ENCODE results near the gene KLK12. TPM values are rescaled to one million over a fixed set of nuclear protein-coding genes. Genes with fewer than 3 reads are reported as not detected.

Gene KLK12
- total RNA-seq, 1 experiment from 2014 or later: not detected

DNA sequence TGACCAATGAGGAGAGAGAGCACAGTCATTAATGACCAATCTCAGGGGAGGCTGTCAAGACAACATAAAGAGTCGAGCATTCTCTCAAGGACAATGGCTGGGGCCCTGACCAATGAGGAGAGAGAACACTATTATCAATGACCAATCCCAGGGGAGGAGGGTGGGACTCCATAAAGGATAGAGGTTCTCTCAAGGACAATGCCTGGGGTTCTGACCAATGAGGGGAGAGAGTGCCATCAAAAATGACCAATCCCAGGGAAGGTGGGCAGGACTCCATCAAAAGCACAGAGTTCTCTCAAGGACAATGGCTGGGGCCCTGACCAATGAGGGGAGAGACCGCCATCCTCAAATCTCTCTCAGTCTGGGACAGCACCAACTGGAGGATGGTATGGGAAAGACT, 5.1 kb downstream of the KLK12 start:
- Histone ChIP-seq H3K27ac (no peak overlapping the region), H3K4me3 (no peak overlapping the region), H3K4me1 (no peaks in the 10 kb centered on the region), H3K9me3 (replicated peaks) (no peaks in the 10 kb centered on the region), H3K27me3 (peaks cover 16% of the 10 kb centered on the region; the same call in 1 of the 2 replicates), H3K36me3 (no peaks in the 10 kb centered on the region)
- peak in 1 of 2 experiments; percentile 17 for DNase-seq

DNA sequence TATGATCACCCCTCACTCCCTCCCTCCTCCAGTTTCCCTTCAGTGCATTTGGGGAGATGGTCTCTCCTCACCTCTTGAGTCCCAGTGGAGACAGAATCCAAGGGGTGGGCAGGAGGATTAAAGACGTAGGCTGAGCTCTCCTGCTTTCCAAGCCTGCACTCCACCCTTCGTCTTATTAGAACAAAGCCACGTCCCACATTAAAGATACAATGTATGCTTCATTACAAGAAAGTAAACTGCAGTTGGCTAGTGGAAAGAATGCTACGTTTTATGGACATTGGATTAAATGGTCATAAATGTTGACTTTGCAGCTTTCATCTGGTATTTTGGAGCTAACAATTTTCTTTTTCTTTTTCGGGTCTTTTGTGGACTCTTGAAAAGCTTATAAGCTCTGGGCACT, 6.9 kb downstream of the KLK12 start:
- Histone ChIP-seq H3K27ac (no peak overlapping the region), H3K4me3 (no peak overlapping the region), H3K9me3 (replicated peaks) (no peaks in the 10 kb centered on the region), H3K27me3 (peaks cover 16% of the 10 kb centered on the region; the same call in 1 of the 2 replicates), H3K36me3 (no peaks in the 10 kb centered on the region), H3K4me1 (no peaks in the 10 kb centered on the region)
- no peak for DNase-seq

DNA sequence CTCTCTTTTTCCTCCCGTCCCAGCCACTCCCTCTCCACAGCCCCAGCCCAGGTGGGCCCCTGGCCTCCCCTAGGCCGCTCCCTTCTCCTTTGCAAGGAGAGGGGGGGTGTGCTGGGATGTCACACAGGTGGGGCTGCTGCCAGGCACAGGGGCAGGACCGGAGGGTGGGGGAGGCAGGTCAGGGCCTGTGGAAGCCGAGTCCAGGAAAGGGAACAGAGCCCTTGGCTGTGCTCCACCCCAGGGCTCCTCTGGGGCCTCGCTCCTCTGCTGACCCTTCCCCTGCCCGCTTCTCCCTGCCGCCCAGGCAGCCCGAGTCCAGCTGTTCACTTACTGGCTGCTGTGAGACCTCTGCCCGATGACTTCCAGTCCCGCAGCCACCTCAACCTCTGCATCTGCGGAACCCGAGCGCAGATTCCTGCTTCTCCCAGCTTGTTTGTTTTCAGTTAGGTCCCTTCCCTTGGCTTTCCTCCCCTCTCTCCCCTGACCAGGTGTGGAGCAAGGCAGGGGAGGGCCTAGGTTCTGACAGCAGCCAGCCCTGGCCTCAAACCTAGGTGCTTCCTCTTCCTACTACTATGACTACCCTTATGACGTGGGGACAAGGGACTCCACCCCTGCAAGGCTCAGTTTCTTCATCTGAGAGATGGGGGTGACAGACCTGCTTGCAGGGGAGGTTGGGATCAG, 7.5 kb downstream of the KLK12 start:
- no peaks in the 10 kb centered on the region for H3K4me1 ChIP-seq

DNA sequence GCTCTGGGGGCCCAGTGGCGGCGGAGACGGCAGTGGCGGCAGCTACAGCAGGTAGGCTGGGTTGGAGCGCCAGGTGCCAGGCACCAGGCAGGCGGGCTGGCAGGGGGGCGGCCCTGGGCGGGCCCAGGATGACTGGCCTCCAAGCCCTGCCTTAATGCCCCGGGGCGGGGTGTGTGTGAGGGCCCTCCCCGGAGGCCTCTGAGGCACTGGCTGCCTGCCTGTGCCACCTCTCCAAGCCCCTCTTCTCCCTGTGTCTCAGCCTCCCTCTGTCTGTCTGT, 8.3 kb downstream of the KLK12 start, which contains the start of gene KLK11:
TSS of gene KLK11 (minus strand) at position 63 of the 278 bp plus-strand sequence. CDS start 985 bp downstream, outside the sequence.
- Histone ChIP-seq H3K27me3 (peaks cover 16% of the 10 kb centered on the region; the same call in 1 of the 2 replicates), H3K4me1 (no peaks in the 10 kb centered on the region), H3K4me3 (no peak within 1 kb of the TSS), H3K9me3 (replicated peaks) (no peaks in the 10 kb centered on the region), H3K27ac (no peak within 1 kb of the TSS), H3K36me3 (no peaks in the 10 kb centered on the region)
- no peak for DNase-seq

More for the DNA sequence above, 7.5 kb downstream of the KLK12 start:
- DNase-seq: no peak
- no peaks in the 10 kb centered on the region for H3K9me3 ChIP-seq (replicated peaks)
- H3K27ac ChIP-seq: no peak overlapping the region
- no peak overlapping the region for H3K4me3 ChIP-seq
- no peaks in the 10 kb centered on the region for H3K36me3 ChIP-seq
- H3K27me3 ChIP-seq: peaks cover 16% of the 10 kb centered on the region; the same call in 1 of the 2 replicates

DNA sequence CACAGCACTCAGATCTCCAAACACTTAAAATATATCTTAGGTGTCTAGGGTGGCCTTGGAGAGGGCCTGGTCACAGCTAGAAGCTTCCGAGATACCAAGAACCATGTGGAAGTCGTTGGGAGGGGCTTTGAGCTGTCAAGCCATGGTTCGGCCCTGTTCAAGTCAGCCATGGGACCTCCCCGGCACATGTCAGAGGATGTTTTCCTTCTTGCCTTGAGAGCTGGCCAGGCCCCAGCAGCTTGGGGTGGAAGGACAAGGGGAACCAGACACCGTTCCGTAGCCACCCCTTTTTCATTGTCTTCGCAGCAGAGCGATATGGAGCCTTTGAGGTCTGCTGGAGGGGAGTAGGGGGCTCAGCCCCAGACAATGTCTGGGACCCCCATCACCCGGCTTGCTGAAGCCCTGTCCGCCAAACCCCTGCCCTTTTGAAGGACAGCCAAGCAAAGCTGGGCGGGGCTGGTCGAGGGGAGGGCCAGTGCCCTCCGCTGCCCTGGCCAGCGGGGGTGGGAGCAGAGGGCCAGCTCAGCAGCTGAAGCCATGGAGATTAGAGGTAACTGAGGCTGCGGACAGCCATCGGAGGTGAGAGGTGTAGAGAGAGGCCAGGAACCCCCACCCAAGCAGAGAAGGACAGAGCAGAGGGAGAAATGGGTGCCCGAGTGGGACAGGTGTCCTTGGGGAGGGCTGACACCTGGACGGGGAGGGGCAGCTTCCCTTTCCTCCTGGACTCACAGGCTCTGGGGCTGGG, 8.8 kb downstream of the KLK12 start:
- Histone ChIP-seq H3K27me3 (peaks cover 16% of the 10 kb centered on the region; the same call in 1 of the 2 replicates), H3K9me3 (replicated peaks) (no peaks in the 10 kb centered on the region), H3K4me1 (no peaks in the 10 kb centered on the region), H3K27ac (no peak overlapping the region), H3K36me3 (no peaks in the 10 kb centered on the region), H3K4me3 (no peak overlapping the region)
- DNase-seq: no peak

DNA sequence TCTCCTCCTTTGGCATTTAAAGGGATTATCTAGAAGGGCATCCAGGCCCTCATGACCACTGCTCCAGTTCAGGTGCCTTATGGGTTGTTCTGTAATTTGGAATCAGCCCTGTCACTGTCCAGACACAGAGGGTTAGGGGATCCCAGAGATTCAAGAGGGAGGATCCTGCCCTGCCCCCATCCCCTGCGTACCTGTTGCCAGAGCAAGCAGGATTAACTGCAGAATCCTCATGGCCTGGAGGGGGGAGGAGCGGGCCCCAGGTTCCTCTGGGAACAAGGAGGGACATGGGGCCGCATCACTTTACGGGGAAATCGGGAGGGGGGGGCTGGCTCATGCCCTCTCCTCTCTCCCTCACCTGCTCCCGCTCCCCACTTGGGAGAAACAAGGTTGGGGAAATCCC, 9.4 kb downstream of the KLK12 start:
- no peaks in the 10 kb centered on the region for H3K36me3 ChIP-seq
- peaks cover 16% of the 10 kb centered on the region; the same call in 1 of the 2 replicates for H3K27me3 ChIP-seq
- H3K9me3 ChIP-seq (replicated peaks): no peaks in the 10 kb centered on the region
- no peak for DNase-seq
- H3K4me1 ChIP-seq: no peaks in the 10 kb centered on the region
- no peak overlapping the region for H3K27ac ChIP-seq
- no peak overlapping the region for H3K4me3 ChIP-seq

DNA sequence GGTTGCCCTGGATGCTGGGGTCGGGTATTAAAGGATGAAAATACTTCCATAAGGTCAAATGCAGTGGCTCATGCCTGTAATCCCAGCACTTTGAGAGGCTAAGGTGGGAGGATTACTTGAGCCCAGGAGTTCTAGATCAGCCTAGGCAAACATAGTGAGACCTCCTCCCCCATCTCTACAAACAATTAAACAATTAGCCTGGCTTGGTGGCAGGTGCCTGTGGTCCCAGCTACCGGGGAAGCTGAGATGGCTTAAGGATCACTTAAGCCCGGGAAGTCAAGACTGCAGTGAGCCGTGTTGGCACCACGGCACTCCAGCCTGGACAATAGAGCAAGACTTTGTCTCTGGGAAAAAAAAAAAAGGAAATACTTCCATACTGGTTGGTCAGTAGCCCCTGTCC, 9.9 kb downstream of the KLK12 start:
- no peak overlapping the region for H3K4me3 ChIP-seq
- H3K9me3 ChIP-seq (replicated peaks): no peaks in the 10 kb centered on the region
- no peak for DNase-seq
- H3K27me3 ChIP-seq: peaks cover 16% of the 10 kb centered on the region; the same call in 1 of the 2 replicates
- no peak overlapping the region for H3K27ac ChIP-seq
- H3K4me1 ChIP-seq: no peaks in the 10 kb centered on the region
- H3K36me3 ChIP-seq: no peaks in the 10 kb centered on the region

DNA sequence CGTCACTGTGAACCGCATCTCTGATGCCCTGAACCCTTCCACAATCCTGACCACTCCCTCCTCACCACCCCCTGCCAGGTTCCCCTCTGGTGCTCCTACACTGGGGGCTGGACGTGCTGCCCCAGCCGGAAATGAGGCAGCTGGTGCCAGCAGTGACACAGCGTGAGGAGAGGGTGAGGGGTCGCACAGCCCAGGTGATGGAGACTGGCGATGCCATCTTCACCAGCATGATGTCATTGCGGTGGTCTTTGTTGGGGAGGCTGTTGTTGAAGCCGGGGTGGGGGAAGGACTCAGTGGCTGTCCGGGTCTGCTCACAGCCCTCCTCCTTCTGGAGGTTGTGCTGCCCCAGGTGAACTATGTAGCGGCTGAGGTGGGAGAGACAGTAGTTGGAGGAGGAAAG, 10.9 kb downstream of the KLK12 start:
- Histone ChIP-seq H3K9me3 (replicated peaks) (no peaks in the 10 kb centered on the region), H3K36me3 (no peaks in the 10 kb centered on the region), H3K27me3 (peaks cover 16% of the 10 kb centered on the region; the same call in 1 of the 2 replicates), H3K27ac (no peak overlapping the region), H3K4me1 (no peaks in the 10 kb centered on the region), H3K4me3 (no peak overlapping the region)
- no peak for DNase-seq

DNA sequence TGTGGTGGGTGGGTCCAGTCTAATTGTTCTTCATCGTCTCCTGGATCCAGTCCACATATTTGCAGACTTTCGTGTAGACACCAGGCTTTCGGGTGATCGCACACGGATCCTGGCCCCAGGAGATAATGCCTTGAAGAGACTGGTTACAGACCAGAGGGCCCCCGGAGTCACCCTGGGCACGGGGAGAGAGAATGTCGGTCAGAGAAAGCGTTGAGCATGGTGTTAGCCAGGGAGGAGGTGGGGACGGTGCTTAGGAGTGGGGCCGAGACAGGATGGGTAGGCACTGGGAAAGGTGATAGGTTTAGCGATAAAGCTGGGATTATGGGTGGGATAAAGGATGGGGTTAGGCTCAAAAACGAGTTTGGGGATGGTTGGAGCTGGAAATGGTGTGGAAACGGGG, 12.3 kb downstream of the KLK12 start:
- Histone ChIP-seq H3K36me3 (no peaks in the 10 kb centered on the region), H3K4me3 (no peak overlapping the region), H3K27me3 (peaks cover 16% of the 10 kb centered on the region; the same call in 1 of the 2 replicates), H3K27ac (no peak overlapping the region), H3K4me1 (no peaks in the 10 kb centered on the region), H3K9me3 (replicated peaks) (no peaks in the 10 kb centered on the region)
- DNase-seq: no peak

DNA sequence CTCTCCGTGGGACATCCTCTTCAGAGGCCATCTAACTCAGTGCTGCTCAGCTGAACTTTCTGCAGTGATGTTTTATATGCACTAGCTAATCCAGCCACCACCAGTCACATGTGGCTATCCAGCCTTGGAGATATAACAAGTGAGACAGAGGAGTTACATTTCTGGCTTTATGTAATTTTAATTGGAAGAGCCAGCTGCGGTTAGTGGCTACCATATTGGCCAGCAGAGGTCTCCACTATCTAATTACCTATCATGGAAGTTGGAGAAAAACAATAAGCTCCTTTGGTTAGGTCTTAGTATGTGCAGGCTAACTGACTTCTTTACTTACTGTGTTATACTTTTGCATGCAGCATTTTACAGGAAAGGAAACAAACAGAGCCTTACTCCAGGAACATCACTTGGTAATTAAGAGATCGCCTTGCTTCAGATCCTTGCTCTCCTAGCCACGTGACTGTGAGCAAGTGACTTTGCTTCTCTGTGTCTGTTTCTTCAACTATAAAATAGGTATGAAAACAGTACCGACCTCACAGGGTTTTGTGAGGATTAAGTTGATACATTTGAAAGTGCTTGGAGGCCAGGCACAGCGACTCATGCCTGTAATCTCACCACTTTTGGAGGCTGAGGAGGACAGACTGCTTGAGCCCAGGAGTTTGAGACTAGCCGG, 13.7 kb downstream of the KLK12 start:
- Histone ChIP-seq H3K4me3 (no peak overlapping the region), H3K36me3 (no peaks in the 10 kb centered on the region), H3K4me1 (no peaks in the 10 kb centered on the region), H3K27ac (no peak overlapping the region), H3K9me3 (replicated peaks) (no peaks in the 10 kb centered on the region), H3K27me3 (peaks cover 10% of the 10 kb centered on the region; the same call in 1 of the 2 replicates)
- DNase-seq: peak in 1 of 2 experiments; percentile 53

DNA sequence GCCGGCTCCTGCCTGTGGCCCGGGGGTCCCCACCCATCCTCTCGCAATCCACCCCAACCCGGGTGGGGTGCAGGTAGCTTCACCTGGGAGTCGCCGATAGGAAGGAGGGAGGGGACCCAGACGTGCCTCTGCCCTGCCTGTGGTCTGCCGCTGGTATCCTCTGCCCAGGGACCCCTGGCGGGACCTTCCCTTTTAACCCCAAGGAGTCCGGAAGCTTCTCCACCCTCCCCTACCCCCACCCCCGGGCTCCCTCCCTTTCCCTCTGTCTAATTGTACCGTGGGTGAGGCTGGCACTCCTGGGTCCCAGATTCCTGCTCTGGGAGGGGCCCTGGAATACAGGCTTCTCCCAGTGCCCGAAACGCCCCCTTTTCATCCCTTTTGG, 15.3 kb downstream of the KLK12 start, which contains the start of gene KLK10:
TSS of gene KLK10 (minus strand) at position 166 of the 382 bp plus-strand sequence. CDS start 579 bp downstream, outside the sequence.
- no peaks in the 10 kb centered on the region for H3K27me3 ChIP-seq
- no peaks in the 10 kb centered on the region for H3K4me1 ChIP-seq
- H3K4me3 ChIP-seq: no peak within 1 kb of the TSS
- H3K36me3 ChIP-seq: no peaks in the 10 kb centered on the region
- H3K9me3 ChIP-seq (replicated peaks): no peaks in the 10 kb centered on the region
- DNase-seq: no peak
- H3K27ac ChIP-seq: no peak within 1 kb of the TSS

DNA sequence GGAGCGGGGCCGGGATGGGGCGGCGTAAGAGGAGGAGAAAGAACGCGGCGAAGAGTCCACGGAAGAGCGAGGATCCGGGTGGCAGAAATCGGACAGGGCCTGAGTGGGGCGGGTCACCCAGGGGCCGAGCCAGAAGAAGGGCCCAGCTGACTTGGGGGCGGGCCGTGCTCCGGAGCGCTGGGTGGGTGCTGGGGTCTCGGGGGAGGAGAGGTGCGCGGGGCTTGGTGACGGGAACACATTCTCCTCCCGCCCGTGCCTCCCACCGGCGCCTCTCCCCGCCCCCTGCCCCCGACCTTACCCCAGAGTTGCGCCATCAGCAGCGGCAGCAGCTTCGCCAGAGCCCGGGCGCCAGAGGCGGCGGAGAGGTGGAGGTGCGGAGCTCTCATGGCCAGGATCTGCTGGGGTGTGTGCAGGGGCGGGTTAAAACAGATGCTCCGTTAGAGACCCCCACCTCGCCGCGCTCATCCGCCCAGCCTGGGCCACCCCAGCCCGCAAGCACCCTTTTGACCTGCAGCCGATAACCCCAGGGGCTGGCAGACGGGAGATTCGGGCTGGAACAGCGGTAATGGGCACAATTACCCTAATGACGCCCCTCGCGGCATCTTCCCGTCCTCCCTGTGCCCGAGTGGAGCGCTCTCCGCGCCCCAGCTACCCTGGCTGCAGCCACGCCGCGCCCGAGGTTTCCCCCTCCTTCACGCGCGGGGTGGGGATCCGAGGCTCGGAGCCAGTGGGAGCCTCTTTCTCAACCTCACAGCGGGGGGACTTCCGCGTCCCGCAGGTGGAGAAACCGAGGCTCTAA, 15.9 kb downstream of the KLK12 start:
- Histone ChIP-seq H3K36me3 (no peaks in the 10 kb centered on the region), H3K27me3 (no peaks in the 10 kb centered on the region)

DNA sequence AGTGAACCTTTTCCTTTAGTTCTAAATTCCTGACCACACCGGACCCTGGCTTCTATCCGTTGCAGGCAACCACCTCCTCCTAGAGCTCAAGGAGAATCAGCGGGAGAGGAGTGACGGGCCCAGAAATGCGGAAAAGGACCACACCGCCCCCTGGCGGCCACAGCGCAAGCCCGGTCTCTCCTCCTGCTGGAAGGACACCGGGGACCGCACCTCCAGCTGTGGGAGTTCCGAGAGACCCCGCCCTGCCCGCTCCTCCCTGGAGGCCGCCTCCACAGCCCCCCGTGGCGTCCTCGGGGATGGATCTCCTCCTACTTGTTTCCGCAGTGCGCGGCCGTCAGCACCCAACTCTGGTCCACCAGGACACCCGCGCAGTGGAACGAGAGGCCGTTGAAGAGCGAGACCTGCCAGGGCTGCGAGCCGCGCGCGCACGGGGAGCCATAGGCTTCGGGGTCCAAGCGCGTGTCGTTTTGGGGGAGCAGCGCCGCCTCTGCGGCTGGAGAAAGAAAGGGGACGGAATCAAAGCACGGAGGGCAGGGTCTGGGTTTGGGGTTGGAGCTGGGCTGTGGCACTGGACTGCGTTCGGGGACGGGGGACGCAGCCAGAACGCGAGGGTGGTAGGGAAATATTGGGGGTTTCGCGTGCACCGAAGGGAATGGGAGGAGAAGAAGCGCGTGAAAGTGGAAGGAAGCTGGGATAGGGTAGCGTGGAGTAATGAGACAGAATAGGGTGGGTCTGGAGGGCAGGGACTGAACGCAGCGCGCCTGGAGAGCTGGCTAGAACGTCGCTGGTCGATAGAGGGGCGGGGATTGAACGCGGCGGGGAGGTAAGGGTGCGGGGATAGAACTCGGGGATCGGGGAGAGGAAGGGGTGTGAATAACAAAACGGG, 17.8 kb downstream of the KLK12 start:
- no peaks in the 10 kb centered on the region for H3K27me3 ChIP-seq
- H3K4me3 ChIP-seq: no peak overlapping the region
- no peak overlapping the region for H3K27ac ChIP-seq
- H3K4me1 ChIP-seq: no peaks in the 10 kb centered on the region
- H3K9me3 ChIP-seq (replicated peaks): no peaks in the 10 kb centered on the region
- peak; percentile 46 to 57 for DNase-seq
- no peaks in the 10 kb centered on the region for H3K36me3 ChIP-seq

More for the DNA sequence above, 15.9 kb downstream of the KLK12 start:
- no peak overlapping the region for H3K4me3 ChIP-seq
- H3K9me3 ChIP-seq (replicated peaks): no peaks in the 10 kb centered on the region
- H3K4me1 ChIP-seq: no peaks in the 10 kb centered on the region
- H3K27ac ChIP-seq: no peak overlapping the region
- no peak for DNase-seq

Data from SJCRH30 (cell line).